Epidermal melanocyte (primary cell): ENCODE data around the gene RPRD1B.
A peak's percentile ranks its signal among the peaks of the same experiment; 100 is the strongest.
"Not testable (repeated sequence)": the region's sequence is repeated elsewhere in the genome, so short reads cannot be mapped to it uniquely, and the experiment has no call there.

Source experiments
- DNase-seq: peaks from one replicate; pipeline ENCODE4 v3.0.0; 2011; ENCODE audit warnings: low spot score; ENCODE audit not compliant: insufficient read length

The RPRD1B gene

DNA sequence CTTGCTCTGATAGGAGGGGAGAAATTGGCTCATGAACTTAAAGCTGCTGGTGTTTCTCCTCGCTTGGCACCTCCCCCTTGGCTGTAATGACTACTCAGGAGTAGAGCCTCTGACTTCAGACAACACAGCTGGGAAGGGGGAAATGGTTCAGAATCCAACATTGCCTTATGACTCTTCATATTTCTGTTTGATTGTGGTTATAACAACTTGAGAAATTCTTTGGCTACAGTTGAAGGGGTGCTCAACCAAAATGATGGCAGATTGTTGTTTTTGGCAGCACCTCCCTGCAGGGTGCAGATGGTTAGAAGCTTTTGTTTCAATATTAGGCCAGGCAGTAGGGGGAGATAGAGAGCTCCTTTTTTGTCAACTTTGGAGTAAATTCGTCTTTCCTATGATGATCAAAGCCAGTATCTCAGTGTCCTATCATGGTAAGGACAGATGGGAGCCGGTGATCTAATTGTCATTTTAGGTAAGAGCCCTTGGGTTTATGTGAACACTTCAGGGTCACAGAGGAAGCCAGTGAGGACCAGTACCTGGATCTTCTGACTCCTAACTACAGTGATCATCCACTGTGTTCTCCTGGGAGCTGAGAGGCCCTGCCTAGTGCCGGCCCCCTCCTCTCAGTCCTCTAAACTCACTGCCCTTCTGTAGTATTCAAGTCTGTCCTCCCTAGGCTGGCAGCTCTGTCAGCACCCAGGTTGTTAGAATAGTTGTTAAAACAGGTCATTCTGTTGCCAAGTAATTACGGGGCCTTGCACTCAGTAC is 39.9 kb downstream of the RPRD1B start:
- DNase-seq, result peak; percentile 57

DNA sequence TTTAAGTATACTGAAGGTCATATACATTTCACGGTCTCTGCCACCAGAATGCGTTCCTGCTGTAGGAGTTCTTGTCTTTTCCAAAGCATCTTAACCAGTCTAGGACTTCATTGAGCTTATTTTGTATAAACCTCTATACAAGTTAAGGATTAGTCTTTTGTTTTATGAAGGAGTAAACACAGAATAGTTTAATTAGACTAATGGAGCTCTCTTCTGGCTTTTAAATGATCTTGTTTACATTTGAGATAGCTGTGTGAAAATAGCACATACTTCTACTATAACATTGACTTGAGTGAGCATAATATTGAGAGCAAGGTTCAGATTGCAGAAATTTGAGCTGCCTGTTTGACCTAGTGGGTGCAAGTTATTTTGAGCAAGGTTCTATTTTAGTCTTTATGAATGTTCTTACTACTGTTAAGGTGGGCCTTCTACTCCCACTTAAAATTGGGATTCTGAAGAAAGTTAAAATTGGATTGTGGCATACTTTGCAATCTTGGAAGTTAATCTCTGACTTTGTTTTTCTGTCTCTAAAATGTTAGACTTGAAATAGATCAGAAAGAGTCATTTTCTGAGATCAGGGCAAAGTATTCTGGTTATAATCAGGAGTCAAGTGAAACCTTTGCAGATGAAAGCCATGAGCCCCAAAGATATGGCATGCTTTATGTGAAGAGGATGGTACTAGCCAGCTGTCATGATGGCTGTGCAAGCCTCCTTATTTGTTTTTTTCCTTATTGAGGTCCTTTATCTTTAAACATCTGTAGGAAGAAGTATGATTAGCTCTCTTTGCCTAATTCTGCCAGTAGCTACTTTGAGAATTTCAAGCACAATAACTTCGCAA is 41.8 kb downstream of the RPRD1B start:
- DNase-seq, result no peak

DNA sequence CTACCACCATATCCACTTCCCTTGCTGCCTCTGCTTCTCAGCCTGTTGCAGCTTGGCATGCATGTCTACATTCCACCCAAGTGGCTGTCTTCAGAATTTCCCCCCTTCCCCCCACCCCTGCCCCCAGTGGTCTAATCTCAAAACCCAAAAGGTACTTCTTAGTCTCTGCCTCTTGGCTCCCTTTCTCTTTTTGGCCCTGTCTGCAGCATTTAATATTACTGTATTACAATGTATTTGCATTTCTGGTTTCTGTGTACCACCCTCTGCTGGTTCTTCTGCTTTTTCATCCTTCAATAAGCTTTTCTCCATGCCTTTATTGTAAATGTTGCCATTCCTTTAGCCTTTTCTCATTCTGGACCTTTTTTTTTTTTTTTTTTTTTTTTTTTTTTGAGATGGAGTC is 43.0 kb downstream of the RPRD1B start:
- DNase-seq, result no peak

DNA sequence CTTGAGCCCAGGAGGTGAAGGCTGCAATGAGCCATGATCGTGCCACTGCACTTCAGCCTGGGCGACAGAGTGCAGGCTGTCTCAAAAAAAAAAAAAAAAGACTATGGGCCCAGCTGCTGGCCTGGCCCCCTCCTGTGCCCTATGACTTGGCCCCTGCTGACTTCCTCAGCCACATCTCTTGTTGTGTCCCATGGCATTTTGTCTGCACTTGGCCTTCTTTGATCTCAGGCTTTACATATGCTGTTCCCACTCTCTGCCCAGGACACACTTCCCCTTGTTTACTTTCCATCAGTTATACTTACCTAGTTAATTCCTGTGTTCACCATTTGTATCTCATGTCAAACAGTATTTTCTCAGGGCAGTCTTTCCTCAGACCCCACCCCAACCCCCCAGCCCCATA is 44.5 kb downstream of the RPRD1B start:
- no peak for DNase-seq

DNA sequence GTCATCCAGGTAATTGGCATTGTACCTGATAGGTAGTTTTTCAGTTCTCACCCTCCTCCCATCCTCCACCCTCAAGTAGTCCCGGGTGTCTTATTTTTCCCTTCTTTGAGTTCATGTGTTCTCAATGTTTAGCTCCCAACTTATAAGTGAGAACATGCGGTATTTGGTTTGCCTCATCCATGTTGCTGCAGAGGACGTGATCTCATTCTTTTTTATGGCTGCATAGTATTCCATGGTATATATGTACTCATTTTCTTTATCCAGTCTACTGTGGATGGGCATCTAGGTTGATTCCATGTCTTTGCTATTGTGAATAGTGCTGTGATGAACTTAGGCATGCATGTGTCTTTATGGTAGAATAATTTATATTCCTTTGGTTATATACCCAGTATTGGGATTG is 45.8 kb downstream of the RPRD1B start:
- DNase-seq, result no peak

DNA sequence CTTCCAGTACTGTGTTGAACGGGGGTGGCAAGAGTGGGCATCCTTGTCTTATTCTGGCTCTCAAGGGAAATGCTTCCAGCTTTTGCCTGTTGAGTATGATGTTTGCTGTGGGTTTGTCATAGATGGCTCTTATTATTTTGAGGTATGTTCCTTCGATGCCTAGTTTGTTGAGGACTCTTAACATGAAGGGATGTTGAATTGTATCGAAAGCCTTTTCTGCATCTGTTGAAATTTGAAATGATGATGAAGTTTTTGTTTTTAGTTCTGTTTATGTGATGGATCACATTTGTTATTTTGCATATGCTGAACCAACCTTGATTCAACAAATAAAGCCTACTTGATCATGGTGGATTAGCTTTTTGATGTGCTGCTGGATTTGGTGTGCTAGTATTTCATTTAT is 48.0 kb downstream of the RPRD1B start:
- DNase-seq, result no peak

DNA sequence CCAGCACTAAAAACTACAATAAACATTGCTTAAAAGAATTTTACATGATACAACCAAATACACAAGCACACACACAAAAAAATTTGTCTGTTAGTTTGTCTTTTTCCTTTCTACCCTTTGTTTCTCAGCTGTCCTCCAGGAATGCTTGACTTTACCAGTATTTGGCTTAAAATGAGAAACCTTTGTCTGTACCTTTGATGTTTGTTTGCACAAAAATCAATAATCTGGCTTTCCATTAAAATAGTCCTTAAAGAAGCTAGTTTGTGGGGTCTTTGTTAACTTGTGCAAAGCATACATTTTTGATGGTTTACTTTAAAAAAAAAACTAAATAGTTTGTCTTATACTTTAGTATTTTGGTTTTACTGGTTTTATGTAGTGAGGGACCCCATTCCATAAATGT is 49.3 kb downstream of the RPRD1B start:
- no peak for DNase-seq

DNA sequence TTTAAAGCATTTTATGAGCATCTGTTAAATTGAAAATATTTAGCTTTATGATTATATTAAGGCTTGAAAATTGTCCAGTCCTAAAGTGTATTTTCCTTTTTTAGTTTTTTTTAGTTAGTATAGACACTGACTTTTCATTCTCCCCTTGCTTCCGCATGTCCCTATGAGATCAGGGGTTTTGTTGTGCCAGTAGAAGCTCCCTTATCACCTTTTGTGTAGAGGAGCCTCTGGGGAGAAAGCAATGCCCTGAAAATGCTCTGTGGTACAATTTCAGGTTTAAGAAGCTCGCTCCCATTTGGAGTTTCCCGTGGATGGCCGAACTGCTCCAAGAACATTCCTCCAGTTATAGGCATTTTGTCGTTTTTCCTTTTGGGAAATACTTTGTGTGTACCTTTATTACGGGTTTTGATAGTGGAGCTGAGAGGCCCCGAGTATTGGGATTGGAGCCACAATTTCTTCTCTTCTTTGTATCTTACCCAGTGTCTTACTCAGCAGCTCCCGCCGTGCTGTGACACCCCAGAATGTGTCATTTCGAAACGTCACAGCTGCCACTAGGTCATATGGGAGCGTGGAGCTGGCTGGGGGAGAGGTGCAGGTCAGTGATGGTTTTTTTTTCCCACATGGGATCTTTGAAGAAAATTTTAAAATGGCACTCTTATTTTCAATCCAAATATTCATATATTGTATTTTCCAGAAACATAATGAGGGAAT is 49.9 kb downstream of the RPRD1B start:
- DNase-seq, result no peak

DNA sequence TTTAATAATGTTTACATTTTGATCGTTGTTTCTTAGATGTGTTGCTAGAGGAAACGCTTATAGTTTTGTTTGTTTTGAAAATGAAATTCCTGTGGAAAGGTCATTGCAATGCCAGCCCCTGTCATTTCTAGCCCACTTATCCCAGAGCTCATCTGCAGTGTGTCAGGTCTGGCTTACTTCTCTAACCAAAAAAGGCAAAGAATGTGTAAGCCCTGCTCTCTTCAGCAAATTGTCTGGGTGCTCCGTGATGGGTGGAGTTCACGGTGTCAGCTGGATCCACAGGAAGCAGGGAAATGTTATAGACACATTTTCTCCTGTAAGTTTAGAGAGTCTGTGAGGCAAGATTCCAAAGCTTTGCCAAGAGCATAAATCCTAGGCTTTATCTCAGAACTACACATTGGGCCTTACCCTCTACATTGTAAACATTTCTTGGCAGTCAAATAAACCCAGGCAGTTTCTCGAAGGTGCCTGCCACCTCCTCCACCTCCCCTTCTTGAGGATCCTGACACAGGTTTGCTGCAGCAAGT is 50.9 kb downstream of the RPRD1B start:
- DNase-seq, result no peak

DNA sequence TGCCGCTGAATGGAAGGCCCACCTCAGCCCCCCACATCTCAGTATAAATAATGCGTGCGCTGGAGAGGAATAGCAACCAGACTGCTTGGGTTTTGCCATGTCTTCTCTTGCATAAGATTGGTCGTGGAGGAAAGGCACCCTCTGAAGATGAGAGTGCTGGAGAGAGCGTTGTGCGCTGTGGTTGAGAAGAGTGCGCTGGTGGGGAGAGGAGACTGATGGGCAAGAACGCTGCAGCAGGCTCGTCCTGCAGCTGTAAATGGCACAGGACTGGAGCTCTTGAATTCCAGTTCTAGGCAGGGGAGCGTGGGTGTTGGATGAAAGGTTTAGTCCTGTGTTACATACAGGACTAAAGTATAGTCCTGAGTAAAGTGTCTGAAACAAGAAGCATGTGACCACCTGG is 51.5 kb downstream of the RPRD1B start:
- DNase-seq, result no peak

DNA sequence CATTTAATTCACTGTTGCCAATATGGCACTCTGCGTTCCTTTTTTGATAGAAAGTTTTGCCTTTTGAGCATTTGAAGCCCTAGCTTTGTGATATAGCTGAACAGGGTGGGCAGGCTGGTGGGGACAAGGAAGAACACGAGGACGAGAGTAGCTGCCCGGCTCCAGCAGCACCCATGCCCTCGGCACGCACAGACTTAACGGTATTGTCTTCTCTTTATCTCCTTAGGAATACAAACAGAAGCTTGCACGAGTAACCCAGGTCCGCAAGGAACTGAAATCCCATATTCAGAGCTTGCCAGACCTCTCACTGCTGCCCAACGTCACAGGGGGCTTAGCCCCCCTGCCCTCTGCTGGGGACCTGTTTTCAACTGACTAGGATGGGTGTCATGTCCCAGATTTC is 56.0 kb downstream of the RPRD1B start:
- DNase-seq, result no peak

DNA sequence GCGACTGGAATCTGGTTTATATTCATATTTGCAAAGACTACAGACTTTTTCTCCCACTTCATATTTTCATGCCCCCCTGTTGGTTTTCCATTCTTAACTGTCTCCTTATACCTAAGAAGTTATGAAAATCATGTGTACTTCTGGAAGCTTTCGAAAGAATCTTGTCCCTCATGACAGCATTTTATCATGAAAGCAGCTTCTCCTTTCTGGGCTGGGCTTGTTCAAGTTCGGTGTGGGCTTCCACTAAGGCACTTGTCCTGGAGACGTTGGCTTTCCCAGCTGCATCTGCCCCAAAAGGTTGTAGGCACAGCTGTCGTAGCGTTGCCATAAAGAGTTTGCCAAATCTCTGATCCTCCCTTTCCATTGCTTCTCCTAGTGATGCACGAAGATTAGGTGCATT is 56.5 kb downstream of the RPRD1B start:
- no peak for DNase-seq

DNA sequence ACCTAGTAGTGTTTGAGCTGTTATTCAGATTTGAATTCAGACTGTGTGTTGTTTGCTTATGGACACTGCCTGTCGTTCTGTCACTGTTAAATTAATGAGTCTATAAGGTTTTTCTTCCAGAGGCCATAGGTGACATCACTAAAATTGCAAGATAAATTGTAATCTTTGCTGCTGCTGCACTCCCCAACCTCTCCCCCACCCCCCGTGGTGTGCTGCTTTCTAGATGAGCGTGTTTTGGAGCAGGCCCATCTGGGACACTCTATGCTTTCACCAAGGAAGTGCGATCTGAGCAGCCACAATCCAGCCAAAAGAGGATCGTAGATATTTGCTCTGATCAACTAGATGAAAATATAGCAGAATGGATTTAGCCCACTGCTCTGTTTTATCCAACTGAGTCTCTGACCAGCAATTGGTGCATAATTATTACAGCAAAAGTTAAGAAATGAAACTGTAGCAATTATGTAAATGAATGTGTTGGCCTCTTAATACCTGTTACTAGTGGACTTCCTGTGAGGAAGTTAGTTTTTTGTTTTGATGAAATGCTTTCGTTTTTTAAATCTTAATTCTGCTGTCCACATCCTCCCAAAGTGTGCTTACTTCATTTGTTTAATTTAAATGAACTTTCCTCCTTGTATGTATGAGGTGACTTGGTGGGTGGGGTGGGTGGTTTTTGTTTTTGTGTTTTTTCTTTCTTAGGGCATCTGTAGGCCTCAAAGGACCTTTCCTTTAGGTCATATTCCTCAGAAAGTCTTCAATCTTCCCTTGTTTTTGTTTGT is 58.1 kb downstream of the RPRD1B start:
- DNase-seq, result no peak

DNA sequence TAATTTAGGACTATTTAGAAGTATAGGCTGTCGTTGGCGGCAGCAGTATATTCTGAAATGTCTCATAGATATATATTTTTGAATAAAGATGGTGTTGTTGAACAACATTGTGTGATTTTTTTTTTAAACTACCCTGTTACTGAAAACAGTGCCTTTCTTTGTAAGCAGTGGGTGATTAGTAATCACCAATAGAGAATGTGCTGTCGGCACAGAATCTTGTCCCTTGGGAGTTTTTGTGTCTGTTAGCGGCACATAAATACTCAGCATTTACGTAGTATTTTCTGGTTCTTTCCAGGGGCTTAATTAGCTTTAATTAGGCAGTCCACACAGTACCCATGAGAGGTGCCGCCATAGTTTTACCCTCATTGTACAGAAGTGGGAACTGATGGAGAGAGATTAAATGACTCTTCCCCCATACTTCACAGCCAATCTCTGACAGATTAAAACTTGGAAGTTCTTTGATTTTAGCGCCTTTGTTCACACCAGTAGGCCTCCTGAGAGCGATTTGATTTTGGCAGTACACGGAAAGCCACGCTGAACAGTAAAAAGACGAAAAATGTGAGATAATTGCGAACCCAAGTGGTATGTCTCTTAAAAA is 58.8 kb downstream of the RPRD1B start:
- peak; percentile 37 for DNase-seq

DNA sequence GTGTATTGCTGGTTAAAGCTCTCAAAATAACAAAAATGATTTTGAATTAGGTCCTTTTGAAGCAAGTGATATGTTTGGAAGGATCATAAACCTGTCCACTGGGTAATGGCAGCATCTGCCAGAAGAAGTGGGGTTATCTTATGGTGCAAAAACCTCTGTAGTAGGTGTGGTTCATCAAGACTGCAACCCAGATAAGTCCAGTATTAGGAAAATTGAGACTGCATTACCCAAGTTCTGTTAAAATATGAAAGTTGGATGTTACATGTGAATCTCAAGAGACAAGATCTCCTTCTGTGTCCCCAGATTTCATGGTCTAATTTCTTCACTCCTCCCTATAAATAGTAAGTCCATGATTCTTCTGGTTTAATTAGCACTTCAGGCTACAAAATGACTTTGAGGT is 59.4 kb downstream of the RPRD1B start:
- no peak for DNase-seq

DNA sequence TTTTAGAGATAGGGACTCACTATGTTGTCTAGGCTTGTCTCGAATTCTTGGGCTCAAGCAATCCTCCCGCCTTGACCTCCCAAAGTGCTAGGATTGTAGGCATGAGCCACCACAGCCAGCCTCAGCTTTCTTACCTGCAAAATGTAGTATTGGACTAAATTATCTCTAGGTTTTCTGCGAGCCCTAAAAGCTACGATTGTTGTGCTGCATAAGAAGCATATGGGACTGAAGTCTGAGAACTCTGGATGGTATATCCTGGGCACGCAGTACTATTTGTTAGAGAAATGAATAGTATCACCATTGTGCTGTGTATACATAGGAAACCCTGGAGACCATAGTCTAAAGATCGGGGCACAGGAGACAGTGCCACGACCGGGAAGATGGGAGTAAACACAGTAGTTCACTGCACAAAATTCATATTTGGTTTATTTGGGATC is 60.1 kb downstream of the RPRD1B start:
- DNase-seq, result no peak

DNA sequence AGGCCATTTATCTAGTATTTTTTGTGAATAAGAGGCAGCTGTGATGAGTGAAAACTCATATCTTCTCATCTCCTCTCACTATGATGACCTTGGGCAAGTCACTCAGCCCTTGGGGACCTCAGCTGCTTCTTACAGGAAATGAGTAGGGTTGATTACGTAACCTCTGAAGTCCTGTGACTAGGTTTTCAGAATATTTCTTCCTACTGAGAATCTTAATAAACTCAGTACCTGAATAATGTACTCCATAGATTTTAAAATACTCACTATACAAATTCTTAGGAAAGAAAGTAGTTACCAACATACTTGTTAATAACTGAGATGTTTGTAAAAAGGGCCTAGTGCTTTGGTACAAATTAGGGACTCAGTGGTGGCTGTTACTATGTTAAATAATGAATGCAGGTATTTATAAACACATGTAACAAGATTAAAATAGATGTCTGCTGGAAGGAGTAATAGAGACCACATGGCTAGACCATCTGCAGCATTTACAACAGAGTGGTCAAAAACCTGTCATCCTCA is 60.9 kb downstream of the RPRD1B start:
- no peak for DNase-seq

DNA sequence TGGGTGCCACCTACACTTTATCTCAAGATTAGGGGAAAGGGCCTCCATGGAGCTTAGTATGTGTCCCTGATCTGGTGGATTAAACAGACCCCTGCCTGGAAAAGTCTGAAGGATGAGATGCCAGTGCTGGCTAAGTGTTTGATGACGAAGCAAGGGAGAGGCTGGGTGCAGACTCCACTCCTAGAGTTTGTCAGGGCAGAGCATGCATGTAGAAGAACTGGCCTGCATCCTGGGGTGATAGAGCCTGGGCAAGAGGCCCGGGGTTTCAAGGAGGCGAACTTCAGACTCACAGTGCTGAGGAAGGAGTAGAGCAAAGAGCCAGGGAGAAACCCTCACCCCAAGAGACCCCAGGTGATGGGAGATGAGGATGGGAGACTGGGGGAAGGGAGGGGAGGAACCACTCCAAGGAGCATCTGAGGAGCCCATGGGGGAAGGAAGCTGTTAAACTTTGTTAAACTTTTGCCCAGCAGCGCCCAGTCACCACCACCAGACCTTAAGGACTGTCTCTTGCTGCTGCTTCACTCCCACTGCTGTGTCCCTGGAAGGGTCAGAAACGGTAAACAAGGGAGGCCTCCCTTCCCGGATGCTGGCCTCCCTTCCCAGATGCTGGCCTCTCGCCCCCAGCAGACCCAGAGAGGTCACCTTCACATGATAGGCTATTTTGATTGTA is 61.6 kb downstream of the RPRD1B start:
- DNase-seq, result no peak

DNA sequence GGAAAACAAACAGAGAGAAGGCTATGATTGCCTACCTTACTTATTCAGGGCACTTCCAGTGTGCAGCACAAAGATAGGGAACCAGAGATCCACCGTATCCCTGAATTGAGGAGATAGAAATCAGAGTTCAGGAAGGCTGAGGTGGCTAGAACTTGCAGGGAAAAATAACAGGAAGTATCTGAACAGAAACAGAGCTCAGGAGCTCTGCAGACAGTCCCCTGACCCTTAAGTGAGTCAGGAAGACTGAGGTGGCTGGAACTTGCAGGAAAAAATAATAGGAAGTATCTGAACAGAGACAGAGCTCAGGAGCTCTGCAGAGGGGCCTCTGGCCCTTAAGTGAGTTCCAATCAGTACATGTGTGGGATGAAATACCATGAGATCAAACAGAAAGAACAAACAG is 65.4 kb downstream of the RPRD1B start:
- DNase-seq, result no peak

DNA sequence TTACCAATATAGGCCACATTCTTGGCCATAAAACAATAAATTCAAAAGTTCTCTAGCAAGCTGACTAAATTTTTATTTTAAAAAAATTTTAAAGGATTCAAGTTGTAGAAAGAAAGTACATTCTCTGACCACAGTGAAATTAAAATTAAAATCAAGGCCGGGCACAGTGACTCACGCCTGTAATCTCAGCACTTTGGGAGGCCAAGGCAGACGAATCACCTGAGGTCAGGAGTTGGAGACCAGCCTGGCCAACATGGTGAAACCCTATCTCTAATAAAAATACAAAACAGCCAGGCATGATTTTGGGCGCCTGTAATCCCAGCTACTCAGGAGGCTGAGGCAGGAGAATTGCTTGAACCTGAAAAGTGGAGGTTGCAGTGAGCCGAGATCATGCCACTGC is 68.7 kb downstream of the RPRD1B start:
- not testable (repeated sequence) for DNase-seq
